Rectal smooth muscle tissue (tissue), 1 donor: Measurements from ENCODE around the gene ERI2.

Experiments
- H3K27ac ChIP-seq: one replicate; pipeline ENCODE4 v1.7.0; 2013; ENCODE audit warnings: low read depth, low read length, inconsistent platforms
- H3K27me3 ChIP-seq: one replicate; pipeline ENCODE4 v1.7.0; 2013; ENCODE audit warnings: low read length; ENCODE audit not compliant: control insufficient read depth, insufficient read depth
- H3K36me3 ChIP-seq: one replicate; pipeline ENCODE4 v1.7.0; 2013; ENCODE audit warnings: low read length; ENCODE audit not compliant: control insufficient read depth, insufficient read depth
- H3K4me1 ChIP-seq: one replicate; pipeline ENCODE4 v1.7.0; 2013; ENCODE audit warnings: low read length; ENCODE audit not compliant: control insufficient read depth, insufficient read depth
- H3K4me3 ChIP-seq: one replicate; pipeline ENCODE4 v1.7.0; 2013; ENCODE audit warnings: low read length
- H3K9ac ChIP-seq: one replicate; pipeline ENCODE4 v1.7.0; 2013; ENCODE audit warnings: low read length

The ERI2 gene

GRCh38 chr16:20839504-20839903, 33.2 kb upstream of the ERI2 start:
- H3K36me3 ChIP-seq = peaks cover 5% of the 10 kb centered on the region
- H3K4me3 ChIP-seq = no peak overlapping the region
- H3K27me3 ChIP-seq = no peaks in the 10 kb centered on the region
- H3K4me1 ChIP-seq = no peaks in the 10 kb centered on the region
- H3K27ac ChIP-seq = no peak overlapping the region
- no peak overlapping the region for H3K9ac ChIP-seq

GRCh38 chr16:20838240-20838639, 32.0 kb upstream of the ERI2 start:
- H3K4me3 ChIP-seq = no peak overlapping the region
- no peaks in the 10 kb centered on the region for H3K27me3 ChIP-seq
- H3K27ac ChIP-seq = no peak overlapping the region
- H3K36me3 ChIP-seq = peaks cover 5% of the 10 kb centered on the region
- no peaks in the 10 kb centered on the region for H3K4me1 ChIP-seq
- H3K9ac ChIP-seq = no peak overlapping the region

GRCh38 chr16:20833086-20833485, 26.8 kb upstream of the ERI2 start:
- Histone ChIP-seq H3K4me3 (no peak overlapping the region), H3K36me3 (peaks cover 3% of the 10 kb centered on the region), H3K27me3 (no peaks in the 10 kb centered on the region), H3K4me1 (no peaks in the 10 kb centered on the region), H3K27ac (no peak overlapping the region), H3K9ac (no peak overlapping the region)

- H3K36me3 ChIP-seq = no peaks in the 10 kb centered on the region
- H3K27ac ChIP-seq = no peak overlapping the region
- H3K27me3 ChIP-seq = no peaks in the 10 kb centered on the region
- H3K9ac ChIP-seq = no peak overlapping the region
- no peak overlapping the region for H3K4me3 ChIP-seq
- H3K4me1 ChIP-seq = no peaks in the 10 kb centered on the region
Measured at GRCh38 chr16:20830372-20830771, 24.1 kb upstream of the ERI2 start.

- H3K4me1 ChIP-seq = no peaks in the 10 kb centered on the region
- no peak overlapping the region for H3K27ac ChIP-seq
- no peaks in the 10 kb centered on the region for H3K27me3 ChIP-seq
- no peaks in the 10 kb centered on the region for H3K36me3 ChIP-seq
- H3K9ac ChIP-seq = no peak overlapping the region
- H3K4me3 ChIP-seq = no peak overlapping the region
Measured at GRCh38 chr16:20829536-20829935, 23.3 kb upstream of the ERI2 start.

GRCh38 chr16:20826039-20826566, 19.8 kb upstream of the ERI2 start:
- Histone ChIP-seq H3K4me3 (no peak overlapping the region), H3K27ac (no peak overlapping the region), H3K36me3 (no peaks in the 10 kb centered on the region), H3K4me1 (no peaks in the 10 kb centered on the region), H3K9ac (no peak overlapping the region), H3K27me3 (no peaks in the 10 kb centered on the region)

- Histone ChIP-seq H3K4me1 (no peaks in the 10 kb centered on the region), H3K9ac (no peak overlapping the region), H3K4me3 (no peak overlapping the region), H3K36me3 (no peaks in the 10 kb centered on the region), H3K27ac (no peak overlapping the region), H3K27me3 (no peaks in the 10 kb centered on the region)
Measured at GRCh38 chr16:20822521-20823325, 16.5 kb upstream of the ERI2 start.

- no peaks in the 10 kb centered on the region for H3K27me3 ChIP-seq
- H3K36me3 ChIP-seq = no peaks in the 10 kb centered on the region
Measured at GRCh38 chr16:20821682-20822081, 15.4 kb upstream of the ERI2 start.

GRCh38 chr16:20818929-20819585, 12.8 kb upstream of the ERI2 start:
- Histone ChIP-seq H3K4me3 (no peak overlapping the region), H3K36me3 (no peaks in the 10 kb centered on the region), H3K4me1 (no peaks in the 10 kb centered on the region), H3K9ac (no peak overlapping the region), H3K27me3 (no peaks in the 10 kb centered on the region), H3K27ac (no peak overlapping the region)

More at GRCh38 chr16:20821682-20822081, 15.4 kb upstream of the ERI2 start:
- Histone ChIP-seq H3K9ac (no peak overlapping the region), H3K4me3 (no peak overlapping the region), H3K27ac (no peak overlapping the region), H3K4me1 (no peaks in the 10 kb centered on the region)

- Histone ChIP-seq H3K36me3 (no peaks in the 10 kb centered on the region), H3K27ac (no peak overlapping the region)
Measured at GRCh38 chr16:20814784-20815183, 8.5 kb upstream of the ERI2 start.

GRCh38 chr16:20812510-20812909, 6.2 kb upstream of the ERI2 start:
- H3K4me1 ChIP-seq = no peaks in the 10 kb centered on the region
- no peak overlapping the region for H3K9ac ChIP-seq
- no peak overlapping the region for H3K4me3 ChIP-seq
- H3K27ac ChIP-seq = no peak overlapping the region
- no peaks in the 10 kb centered on the region for H3K36me3 ChIP-seq
- H3K27me3 ChIP-seq = no peaks in the 10 kb centered on the region

More at GRCh38 chr16:20814784-20815183, 8.5 kb upstream of the ERI2 start:
- no peak overlapping the region for H3K4me3 ChIP-seq
- no peak overlapping the region for H3K9ac ChIP-seq
- no peaks in the 10 kb centered on the region for H3K4me1 ChIP-seq
- no peaks in the 10 kb centered on the region for H3K27me3 ChIP-seq

- Histone ChIP-seq H3K4me3 (no peak overlapping the region), H3K36me3 (no peaks in the 10 kb centered on the region), H3K9ac (no peak overlapping the region), H3K27me3 (no peaks in the 10 kb centered on the region), H3K27ac (no peak overlapping the region), H3K4me1 (peaks cover 4% of the 10 kb centered on the region)
Measured at GRCh38 chr16:20811889-20812439, 5.7 kb upstream of the ERI2 start.
